TTC549 (cell line): ENCODE results near the gene C15orf61.
A peak's percentile ranks its signal among the peaks of the same experiment; 100 is the strongest.

ENCODE experiments used
- FAIRE-seq: peaks from 2 replicates; lab custom pipeline; 2012; peaks lifted over from hg19 to GRCh38; lab: Jason Lieb, UNC

C15orf61 gene

GRCh38 chr15:67521029-67521782 is at the start of gene C15orf61:
C15orf61 (plus strand) TSS chr15:67521131; CDS start chr15:67521249, 118 bp downstream.
- no peak for FAIRE-seq

- FAIRE-seq, result no peak
Observed at GRCh38 chr15:67472957-67473356, 48.0 kb upstream of the C15orf61 start.

GRCh38 chr15:67474405-67475110 is 46.4 kb upstream of the C15orf61 start:
- FAIRE-seq, result no peak

- FAIRE-seq, result no peak
Observed at GRCh38 chr15:67479781-67480505, 41.0 kb upstream of the C15orf61 start.

GRCh38 chr15:67480741-67481140 is 40.2 kb upstream of the C15orf61 start:
- no peak for FAIRE-seq

- no peak for FAIRE-seq
Observed at GRCh38 chr15:67481680-67482079, 39.3 kb upstream of the C15orf61 start.

GRCh38 chr15:67495585-67495984 is 25.3 kb upstream of the C15orf61 start:
- no peak for FAIRE-seq

GRCh38 chr15:67501177-67501835 is 19.6 kb upstream of the C15orf61 start:
- FAIRE-seq, result peak; percentile 96

GRCh38 chr15:67501836-67502461 is 19.0 kb upstream of the C15orf61 start:
- no peak for FAIRE-seq

- no peak for FAIRE-seq
Observed at GRCh38 chr15:67504056-67504455, 16.9 kb upstream of the C15orf61 start.

GRCh38 chr15:67504796-67505195 is 16.1 kb upstream of the C15orf61 start:
- FAIRE-seq, result no peak

- FAIRE-seq, result no peak
Observed at GRCh38 chr15:67505675-67506572, 15.0 kb upstream of the C15orf61 start.

- no peak for FAIRE-seq
Observed at GRCh38 chr15:67506775-67507747, 13.9 kb upstream of the C15orf61 start.

- no peak for FAIRE-seq
Observed at GRCh38 chr15:67508407-67508806, 12.5 kb upstream of the C15orf61 start.

GRCh38 chr15:67509918-67510317 is 11.0 kb upstream of the C15orf61 start:
- FAIRE-seq, result no peak

- no peak for FAIRE-seq
Observed at GRCh38 chr15:67510597-67511190, 10.2 kb upstream of the C15orf61 start.

- FAIRE-seq, result no peak
Observed at GRCh38 chr15:67511606-67512005, 9.3 kb upstream of the C15orf61 start.

- no peak for FAIRE-seq
Observed at GRCh38 chr15:67512140-67512539, 8.8 kb upstream of the C15orf61 start.
